GM18867 (cell line): ENCODE data around the gene EDRF1.
"Not testable (repeated sequence)": the region's sequence is repeated elsewhere in the genome, so short reads cannot be mapped to it uniquely, and the experiment has no call there.

ENCODE experiments used
- ATAC-seq: cut with Tn5 transposase; IDR thresholded peaks from one replicate; pipeline ENCODE4 v1.9.1; 2021; ENCODE audit warnings: mild to moderate bottlenecking, moderate library complexity; ENCODE audit not compliant: unreplicated experiment

EDRF1 gene

GRCh38 chr10:125719173-125720001 is at the start of gene EDRF1:
Gene EDRF1, plus strand, starts transcription at chr10:125719709. Its CDS starts 99 bp downstream, at chr10:125719808.
- peak; percentile 85 for ATAC-seq

- ATAC-seq = no peak
These were observed 46.6 kb upstream of the EDRF1 start for GRCh38 chr10:125672884-125673283.

GRCh38 chr10:125679436-125679835 is 40.1 kb upstream of the EDRF1 start:
- ATAC-seq = no peak

DNA sequence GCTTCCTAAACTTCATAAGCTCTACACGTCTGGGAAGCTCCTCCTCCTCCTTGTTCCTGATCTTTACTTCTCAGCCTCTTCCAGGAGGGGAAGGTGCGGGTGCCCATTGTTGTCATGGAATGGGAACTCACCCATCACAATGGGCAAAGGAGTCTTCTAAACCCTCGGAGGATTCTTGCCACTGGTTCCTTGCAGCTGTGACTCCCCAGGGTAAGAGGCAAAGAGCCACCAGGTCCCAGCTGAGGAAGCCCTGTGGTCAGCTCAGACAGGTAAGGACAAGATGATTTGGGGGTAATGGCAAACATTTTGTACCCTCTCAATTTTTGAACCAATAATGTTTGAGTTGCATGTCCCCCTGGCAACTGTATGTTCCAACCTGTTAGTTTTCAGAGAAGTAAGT is 36.4 kb upstream of the EDRF1 start, which contains the start of gene TEX36:
TEX36 (minus strand) TSS at position 101 of the 400 bp plus-strand sequence. CDS start 174 bp downstream, outside the sequence.
- no peak for ATAC-seq

DNA sequence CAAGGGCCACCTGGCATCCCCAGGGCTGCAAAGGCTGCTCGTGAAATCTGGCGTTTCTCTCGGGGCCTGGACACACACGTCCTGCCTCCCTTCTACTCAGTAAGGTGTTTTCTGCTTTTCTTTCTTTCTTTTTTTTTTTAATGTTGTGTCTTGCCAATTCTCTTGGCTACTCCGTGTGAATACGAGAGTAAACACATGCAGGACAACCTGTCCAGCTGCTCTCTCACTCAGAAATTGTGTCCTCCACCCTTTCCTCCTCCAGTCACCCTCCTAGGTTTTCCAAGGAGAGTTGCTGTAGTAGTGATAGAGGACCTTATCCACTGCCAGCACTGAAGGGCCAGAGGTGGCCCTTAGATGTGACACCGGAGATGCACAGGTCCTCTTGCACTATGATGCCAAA is 35.7 kb upstream of the EDRF1 start:
- ATAC-seq = no peak

GRCh38 chr10:125684581-125684980 is 34.9 kb upstream of the EDRF1 start:
- no peak for ATAC-seq

- no peak for ATAC-seq
These were observed 31.9 kb upstream of the EDRF1 start for GRCh38 chr10:125687507-125688185.

- ATAC-seq = no peak
These were observed 29.4 kb upstream of the EDRF1 start for GRCh38 chr10:125689955-125690569.

DNA sequence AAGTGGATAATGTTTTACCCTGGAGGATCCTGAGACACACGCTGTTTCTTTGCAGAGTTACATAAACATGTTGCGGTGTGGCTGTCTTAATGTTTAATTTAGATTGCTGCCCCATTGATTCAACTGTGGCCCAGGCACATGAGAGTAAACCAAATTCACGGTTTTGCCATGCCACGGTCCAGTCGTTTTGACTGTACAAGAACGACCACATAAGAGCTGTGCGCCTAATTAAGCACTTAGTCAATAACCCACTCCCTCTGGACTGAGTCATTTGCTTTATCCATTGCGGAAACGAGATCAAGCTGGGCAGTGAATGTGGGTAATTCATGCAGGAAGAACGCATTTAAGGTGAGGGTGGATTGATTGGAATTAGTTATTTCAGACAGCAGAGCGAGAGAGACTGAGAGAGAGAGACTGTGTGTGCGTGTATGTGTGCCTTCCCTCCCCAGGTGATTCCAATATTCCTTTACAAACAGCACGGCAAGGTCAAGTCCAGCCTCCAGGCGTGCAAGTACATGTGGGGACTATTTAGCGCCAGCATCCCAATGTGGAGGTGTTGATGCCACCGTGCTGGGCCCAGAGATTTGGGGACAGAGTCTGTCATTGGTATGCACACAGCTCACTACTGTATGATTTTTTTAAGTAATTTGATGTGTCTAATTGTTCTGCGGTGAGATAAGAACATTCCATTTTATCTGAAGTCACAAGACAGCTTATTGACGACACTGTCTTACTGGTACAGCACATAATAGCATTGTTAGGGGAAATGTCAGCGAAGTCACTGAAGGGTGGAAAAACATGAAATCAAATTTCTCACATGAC is 28.1 kb upstream of the EDRF1 start:
- no peak for ATAC-seq

GRCh38 chr10:125692196-125692595 is 27.3 kb upstream of the EDRF1 start:
- no peak for ATAC-seq

GRCh38 chr10:125692601-125693523 is 26.6 kb upstream of the EDRF1 start:
- no peak for ATAC-seq

DNA sequence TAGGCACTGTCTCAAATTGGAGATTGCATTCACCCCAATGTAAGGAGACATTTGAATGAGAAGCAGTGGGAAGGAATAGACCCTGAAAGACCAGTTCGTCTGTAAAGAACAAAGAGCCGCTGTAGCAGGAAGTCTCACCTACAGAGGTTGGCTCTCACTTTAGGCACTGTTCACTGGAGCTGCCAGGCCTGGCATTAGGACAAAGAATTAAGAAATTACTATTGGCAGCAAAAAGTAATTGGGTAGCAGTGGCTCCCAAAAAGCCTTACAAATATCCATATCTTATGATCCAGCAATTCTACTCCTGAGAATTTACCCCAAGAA is 26.0 kb upstream of the EDRF1 start:
- ATAC-seq = no peak

- no peak for ATAC-seq
These were observed 24.6 kb upstream of the EDRF1 start for GRCh38 chr10:125694883-125695282.

- not testable (repeated sequence) for ATAC-seq
These were observed 22.6 kb upstream of the EDRF1 start for GRCh38 chr10:125696884-125697283.

DNA sequence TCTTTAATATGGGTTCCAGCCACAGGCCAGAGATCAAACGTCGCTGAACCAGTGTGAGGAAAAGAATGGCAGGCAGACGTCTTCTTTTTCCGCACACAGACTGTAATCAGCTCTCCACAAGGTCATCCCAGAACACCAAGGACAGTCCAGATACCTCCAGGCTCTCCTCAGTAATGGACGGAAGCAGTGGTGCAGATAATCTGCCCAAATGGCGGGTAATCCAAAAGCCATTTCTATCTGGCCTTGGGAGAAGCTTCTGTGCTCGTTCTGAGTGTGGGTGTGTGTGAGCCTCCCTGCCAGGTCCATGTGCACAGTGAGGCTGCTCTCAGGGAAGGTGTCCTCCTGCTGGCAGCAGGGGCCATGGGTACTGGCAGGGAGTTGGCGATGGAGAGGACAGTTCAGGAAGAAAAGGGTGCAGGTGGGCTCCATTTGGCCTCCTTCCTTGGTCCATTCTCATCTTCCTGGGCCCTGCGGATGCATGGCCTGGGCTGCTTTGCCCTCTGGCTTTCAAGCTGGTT is 21.0 kb upstream of the EDRF1 start:
- ATAC-seq = no peak

GRCh38 chr10:125699562-125700143 is 19.9 kb upstream of the EDRF1 start:
- ATAC-seq = no peak

DNA sequence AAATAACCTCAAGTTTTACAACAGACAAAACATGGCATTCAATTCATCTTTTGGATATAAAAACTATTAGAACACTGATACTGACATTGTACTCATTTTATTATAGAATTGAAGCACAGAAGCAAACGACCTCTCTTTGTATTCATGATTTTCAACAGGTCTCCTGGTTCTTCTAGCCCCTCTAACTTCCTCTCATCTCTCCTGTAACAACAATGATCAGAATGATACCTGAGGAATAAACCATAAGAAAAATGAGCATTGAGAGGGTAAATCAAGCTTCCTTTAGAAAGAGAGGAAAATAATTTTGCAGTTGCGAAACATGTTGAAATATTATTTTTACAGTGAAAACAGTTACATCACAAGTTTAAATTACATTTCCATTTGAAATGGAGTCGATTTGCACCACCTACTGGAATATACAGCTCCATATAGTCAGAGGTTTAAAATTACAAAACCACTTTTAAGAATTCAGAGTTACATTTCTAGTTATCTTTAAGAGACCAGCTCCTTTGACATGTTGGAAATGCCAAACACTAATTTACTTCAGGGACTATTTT is 19.1 kb upstream of the EDRF1 start:
- no peak for ATAC-seq

- ATAC-seq = no peak
These were observed 11.7 kb upstream of the EDRF1 start for GRCh38 chr10:125707541-125708468.
